NCI-H748 (cell line): ENCODE results near the gene UBE2H.
"Not testable (repeated sequence)": the region's sequence is repeated elsewhere in the genome, so short reads cannot be mapped to it uniquely, and the experiment has no call there.

Experiments
- DNase-seq: peaks from one replicate; lab custom pipeline; 2025; ENCODE audit not compliant: unreplicated experiment; lab: John Stamatoyannopoulos, UW

Gene UBE2H

DNA sequence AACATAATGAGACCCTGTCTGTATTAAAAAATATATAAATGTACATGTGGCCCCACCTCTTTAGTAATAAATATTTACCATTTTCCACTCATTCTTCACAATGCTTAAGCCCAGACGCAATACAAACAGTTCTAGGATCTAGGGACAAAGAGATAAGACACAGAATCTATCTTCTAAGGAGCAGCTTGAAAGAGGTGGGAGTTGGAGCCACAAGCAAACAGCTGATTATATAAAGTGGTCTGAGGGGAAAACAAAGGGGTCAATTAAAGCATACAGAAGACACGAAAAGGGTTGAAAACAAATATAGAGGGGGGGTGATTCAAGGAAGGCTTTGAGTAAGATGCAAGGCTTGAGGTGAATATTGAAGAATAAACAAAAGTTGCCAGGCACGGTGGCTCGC is 43.1 kb downstream of the UBE2H start:
- DNase-seq: no peak

DNA sequence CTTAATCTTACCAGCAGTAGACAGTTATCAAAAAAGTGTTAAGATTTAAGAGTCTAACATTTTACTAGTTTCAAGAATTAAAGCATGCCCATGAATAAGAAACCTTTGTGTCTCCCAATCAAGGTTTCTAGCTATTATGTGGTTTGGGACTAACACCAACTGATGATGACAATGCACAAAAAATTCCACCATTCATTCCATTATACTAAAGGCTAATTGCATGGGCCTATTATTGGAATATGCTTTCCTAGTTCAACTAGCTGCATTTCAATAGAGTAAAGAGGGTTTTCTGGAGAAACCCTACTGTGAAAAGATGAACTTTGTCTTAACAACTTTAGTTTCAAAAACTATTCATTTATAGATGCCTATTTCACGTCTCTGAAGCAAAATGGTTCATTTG is 44.6 kb downstream of the UBE2H start:
- DNase-seq: no peak

DNA sequence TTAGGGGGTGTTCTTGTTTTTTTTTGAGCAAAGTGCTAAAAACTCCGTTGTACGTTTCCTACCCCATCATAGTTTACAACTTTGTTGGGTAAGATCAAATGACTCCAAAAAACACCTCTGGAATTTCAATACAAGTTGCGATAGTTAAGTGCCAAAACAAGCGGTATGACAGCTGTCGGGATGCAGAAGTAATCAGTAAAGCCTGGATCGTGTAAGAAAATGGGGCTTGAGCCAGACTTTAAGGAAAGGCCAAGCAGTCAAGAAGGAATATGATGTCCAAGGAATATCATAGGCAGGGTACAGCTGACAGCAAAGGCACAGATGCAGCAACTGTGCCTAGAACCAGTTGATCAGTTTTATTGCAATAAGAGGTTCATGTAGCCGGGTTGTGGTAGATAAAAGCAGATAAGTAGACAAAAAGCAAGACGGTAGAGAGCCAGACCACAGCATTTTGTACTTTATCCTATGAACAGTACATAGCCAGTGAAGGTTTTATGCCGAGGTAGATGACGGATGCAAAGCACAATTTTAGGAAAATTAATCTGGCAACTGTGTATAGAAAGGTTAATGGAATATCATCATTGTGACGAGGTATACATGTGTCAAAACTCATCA is 45.5 kb downstream of the UBE2H start:
- DNase-seq: no peak

DNA sequence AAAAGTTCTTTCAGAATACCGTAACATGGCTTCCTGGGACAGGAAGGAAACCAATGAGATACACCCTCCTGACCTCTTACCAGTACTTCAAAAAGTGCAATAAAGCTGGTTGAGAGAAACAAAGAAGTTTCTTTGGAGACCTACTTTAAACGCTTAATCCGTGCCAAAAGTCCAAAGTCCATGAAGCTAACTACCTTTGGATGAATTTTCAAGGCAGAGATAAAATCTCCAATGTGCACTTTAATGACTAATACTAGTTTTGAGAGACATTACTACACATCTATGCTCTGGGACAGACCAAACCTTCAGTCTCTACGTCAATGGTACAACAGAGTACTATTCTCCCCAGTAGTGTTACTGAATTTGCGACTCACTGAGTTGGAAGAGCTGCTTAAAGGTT is 46.1 kb downstream of the UBE2H start:
- DNase-seq: no peak

DNA sequence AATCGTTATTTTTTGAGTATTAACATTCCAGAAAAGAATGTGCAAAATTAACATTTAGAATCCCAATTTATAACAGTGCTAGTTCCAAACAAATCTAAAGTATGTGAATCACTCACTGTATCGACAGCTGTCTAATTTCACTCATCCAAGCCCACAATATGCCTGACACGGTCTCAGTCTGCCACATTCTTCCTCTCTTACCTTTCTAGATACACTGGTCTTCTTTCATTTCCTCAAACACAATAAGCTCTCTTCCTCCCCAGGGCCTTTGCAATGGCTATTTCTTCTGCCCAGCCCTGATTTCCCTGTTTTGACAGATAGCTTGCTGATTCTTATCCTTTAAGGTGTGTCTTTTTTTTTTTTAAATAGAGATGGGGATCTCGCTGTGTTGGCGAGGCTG is 48.8 kb downstream of the UBE2H start:
- DNase-seq: no peak

DNA sequence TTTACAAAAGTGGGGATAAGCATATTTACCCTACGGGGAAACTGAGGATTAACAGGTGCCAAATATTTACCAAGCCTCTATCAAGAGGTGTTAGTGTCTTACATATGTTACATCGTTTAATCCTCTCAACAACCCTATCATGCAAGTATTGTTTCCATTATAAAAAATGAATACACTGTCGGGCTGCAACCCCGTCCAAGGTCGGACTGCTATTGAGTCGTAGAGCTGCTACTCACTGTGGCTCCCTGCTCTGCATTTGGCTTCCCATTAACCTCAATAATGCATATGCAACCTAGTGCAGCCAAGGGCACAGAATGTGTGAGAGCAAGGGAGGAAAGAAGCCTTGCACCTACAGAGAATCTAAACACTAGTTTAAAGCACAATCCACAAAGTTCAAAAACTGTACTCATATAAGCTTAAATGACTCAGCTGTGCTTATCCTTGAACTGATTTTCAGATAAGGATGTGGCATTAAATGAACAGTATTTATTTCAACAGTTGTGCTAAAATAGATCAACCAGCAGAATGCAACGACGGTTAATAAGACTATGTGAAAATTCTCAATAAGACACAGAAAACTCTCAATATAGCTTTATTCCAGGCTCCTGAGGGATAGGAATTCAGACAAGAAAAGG is 49.9 kb downstream of the UBE2H start:
- DNase-seq: no peak

DNA sequence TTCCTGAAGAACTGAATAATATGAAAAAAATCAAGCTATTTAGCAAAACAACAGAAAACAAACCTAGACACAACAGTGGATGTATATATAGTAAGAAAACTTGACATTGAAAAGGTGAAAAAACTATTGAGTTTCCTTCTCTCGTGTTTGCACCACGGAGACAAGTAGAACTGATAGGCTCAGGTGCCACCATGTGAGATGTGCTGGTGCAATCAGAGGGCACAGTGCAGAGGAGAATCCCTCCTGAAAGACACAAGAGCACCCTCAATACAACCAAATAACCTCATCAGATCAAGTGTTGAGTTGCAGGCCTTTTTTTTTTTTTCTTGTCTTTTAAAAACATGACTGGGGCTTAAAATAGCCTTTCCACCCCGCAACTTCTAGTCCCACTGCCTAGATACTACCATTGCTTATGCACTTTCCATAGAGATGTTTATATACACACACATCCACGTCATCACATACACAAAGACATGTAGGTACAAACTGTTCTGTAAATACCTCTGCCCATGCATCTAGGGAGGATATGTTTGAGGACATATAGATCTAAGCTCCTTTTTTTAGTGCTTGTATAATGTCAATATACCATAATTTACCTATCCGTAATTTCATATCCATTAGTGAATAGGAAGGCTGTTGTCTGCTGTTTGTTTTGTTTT is 54.1 kb downstream of the UBE2H start:
- no peak for DNase-seq

DNA sequence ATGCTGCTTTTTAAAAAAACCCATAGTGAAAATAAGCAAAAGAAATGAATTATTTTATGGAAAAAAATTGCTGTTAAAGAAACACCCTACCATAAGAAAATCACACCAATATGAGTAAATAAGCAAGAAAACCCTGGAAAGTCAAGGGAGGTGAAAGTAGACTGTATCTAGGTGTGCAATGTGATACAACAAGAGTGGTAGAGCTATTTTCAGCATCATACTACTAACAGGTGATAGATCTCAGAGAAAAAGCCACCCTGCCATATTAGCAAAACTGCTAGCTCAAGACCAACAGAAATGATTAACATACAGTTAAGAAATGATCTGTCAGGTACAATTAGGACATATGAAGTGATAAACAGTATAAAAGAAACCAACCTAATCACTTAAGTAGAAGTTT is 54.8 kb downstream of the UBE2H start:
- DNase-seq: no peak

DNA sequence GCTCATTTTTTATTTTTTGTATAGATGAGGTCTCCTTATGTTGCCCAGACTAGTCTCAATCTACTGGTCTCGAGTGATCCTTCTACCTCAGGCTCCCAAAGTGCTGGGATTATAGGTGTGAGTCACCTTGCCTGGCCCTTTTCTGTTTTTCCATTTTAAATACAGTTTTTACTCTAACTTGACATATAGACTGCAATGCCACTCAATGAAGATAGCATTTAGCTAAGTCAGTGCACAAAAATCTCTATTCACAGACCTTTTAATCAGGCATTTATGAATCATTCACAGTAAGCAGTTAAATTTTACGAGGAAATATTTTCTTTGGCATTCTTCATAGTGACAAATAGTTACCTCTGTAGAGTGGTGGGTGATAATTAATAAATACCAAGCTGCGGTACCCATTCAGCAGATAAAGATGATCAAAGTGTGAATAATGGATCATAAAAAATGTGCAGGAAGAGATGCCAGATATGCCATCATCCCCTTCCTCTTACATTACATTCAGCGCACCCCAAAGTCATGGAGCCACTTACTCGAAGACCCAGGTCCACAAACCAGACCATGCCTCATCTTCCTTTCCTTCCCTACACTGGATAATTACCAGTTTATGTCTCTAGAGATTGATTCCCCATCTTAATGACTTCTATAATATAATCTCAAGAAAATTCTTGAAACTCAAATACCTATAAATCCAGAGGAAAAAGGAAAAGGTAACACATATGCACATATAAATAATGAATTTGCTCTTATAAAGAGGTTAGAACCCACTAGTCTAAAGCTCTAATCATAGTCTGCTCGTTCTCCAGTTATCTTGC is 56.0 kb downstream of the UBE2H start:
- no peak for DNase-seq

DNA sequence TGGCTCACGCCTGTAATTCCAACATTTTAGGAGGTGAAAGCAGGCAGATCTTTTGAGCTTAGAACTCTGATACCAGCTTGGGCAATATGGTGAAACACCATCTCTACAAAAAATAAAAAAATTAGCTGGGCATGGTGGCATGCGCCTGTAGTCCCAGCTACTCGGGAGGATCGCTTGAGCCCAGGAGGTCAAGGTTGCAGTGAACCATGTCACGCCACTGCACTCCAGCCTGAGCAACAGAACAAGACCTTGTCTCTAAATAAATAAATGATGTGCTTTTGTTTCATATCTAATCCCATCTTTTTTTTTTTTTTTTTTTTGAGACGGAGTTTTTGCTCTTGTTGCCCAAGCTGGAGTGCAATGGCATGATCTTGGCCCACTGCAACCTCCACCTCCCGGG is 58.6 kb downstream of the UBE2H start:
- DNase-seq: not testable (repeated sequence)

DNA sequence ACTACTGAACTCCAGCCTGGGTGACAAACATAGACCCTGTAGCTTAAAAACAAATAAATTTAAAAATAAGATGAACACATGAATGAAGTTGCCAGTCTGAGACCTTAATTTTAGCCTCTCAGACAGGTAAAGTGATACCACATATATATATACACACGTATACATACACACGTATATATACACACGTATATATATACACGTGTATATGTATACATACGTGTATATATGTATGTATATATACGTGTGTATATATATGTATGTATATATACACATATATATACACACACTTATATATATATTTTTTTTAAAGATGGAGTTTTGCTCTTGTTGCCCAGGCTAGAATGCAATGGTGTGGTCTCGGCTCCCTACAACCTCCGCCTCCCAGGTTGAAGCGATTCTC is 62.7 kb downstream of the UBE2H start:
- no peak for DNase-seq

DNA sequence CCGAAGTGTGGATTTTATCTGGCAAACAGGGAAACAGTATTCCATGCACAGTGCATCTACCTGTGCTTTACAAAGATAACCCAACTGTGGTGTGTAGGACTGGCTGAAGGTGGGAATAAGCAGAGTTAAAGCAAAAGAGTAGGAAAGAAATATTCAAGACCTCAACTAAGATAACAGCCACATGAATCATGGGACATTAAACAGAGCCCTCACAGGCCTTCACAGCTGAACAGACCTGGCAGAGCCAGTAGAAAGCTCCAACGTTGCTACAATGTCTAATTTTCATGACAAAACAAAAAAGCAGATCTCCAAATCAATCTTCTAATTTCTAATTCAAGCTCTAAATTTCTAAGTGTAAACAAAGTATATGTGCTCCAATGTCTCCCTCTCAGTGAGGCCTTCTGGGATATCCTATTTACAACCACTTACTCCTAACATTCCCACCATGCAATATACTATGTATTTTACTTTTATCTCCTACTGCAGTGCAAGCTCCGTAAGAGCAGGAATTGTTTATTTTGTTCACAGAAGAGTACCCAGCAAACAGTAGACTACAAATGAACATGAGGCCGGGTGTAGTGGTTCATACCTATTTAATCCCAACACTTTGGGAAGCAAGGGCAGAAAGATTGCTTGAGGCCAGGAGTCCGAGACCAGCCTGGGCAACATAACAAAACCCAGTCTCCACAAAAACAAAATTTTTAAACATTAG is 63.5 kb downstream of the UBE2H start:
- no peak for DNase-seq

DNA sequence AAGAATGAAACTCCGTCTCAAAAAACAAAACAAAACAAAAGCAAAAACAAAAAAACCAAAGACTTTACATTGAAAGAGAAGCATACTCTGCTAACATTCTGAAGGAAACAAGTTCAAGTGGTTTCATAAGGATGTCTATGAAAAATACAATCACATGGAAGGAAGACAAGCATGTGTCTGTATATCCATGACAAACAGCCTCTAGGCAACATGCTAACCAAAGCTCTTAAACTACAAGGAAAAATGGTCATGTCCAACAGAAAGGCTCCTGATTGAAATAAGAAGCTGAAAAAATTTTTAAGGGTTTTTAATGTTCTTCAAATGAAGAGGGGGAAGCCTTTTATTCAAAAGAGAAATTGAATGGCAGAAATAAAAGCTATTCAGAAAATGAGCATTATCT is 64.9 kb downstream of the UBE2H start:
- no peak for DNase-seq

DNA sequence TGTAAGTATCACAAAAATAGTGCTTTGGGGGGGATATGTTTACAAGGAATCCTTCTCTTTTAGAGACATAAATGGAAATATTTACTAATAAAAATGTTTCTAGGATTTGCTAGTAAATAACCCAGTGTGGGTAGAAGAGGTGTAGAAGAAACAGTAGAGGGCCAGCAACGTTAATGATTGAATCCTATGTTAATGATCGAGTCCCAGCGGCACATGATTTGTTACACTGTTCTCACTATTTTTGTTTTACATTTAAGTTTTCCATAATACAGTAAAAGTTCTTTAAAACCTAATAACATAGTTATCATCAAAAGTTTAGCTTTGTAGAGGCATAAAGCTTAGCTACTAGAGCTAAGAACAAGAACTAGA is 66.0 kb downstream of the UBE2H start:
- DNase-seq: no peak

DNA sequence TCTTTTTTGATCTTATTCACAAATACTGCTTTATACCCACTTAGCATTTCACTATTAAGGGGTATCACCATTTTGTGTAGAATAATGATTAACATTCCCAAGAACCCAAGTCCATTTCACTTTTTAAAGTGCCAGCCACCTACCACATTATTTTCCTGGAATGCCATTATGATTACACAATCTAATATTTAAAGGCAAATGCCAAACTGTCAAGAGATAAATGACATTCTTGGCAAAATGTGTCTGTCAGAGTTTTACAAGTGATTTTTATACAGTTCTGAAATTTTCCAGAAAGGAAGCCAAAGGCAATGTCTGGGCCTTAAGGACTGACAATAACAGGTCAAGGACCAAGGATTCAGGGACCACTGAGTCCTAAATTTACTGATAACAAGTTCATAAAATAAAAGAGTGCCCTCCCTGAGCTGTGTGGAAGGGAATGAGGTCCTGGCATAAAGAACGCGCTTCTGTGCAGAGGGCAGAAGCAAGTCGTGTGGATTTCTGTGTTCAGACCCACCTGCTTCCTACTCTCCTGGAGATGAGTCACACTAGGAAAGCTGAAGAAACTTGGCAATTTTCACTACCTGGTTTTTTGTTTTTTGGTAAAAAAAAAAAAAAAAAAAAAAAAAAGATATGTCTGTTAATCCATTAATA is 66.5 kb downstream of the UBE2H start:
- no peak for DNase-seq

DNA sequence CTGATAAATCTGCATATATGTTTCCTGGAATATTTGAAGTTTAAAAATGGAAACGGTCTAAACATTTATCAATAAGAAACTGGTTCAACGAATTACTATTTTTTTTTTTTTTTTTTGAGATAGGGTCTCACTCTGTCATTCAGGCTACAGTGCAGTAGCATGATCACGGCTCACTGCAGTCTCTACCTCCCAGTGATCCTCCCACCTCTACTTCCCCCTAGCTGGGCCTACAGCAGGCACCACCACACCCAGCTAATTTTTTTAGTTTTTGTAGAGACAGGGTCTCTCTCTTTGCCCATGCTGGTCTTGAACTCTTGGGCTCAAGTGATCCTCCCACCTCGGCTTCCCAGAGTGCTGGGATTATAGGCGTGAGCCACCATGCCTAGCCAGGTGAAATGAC is 68.3 kb downstream of the UBE2H start:
- DNase-seq: no peak

DNA sequence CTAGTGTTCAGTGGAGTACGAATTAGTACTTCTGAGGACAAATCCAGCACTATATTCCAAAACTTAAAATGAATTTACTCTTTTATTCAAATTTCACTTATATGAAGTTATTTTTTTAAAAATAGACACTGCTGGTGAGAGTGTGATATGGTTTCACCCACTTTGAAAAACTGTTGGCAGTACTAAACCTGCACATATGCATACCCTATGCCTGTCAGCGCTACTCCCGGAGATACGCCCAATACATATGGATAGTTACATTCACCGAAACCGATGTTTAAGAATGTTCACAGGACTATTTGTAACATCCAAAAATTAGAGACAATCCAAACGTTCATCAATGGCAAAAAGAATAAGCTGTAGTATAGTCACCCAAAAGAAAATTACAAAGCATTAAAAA is 69.6 kb downstream of the UBE2H start:
- DNase-seq: no peak

DNA sequence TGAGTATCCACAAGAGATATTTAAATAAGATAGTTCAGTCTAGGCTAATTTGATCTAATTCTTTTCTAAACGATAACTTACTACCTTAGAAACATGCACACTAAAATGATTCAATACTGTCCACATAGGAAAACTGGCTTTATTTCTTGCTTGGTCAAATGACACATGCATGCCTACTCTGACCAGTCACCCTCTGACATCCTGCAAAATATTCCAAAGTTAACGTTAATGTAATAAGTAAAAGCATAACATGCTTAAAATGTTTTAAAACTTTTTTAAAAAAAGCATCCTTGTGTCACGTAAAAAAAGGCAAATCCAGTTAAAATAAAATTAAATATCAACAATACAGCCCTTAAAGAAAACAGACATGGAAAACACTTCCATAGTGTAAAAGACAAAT is 70.2 kb downstream of the UBE2H start:
- DNase-seq: no peak

DNA sequence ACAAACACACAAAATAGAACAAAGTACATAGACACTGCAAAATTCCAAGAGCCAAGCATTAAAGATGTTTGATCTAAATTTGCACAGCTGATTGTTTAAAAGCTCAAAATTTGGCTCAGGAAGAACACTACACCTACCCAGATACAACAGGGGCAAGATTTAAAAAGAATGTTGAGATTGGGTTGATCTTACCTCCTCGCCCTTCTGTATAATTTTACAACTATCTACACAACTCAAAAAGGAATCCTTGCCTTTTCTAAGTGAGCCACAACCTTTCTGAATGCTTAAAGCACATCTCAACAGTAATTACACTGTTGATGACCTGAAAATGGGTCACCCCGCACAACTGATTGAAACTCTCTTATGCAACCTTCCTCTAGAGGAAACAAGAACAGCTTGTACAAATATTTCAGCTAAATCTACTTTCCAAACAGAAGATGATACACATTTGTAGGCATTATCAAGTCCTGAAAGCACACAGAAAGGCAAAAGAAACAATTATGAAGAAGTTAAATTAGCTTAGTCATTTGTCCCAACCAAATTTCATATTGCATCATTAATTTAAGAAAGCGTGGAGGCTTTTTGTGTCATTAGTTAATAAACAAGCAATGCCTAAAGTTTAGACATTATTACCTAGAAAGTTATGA is 75.5 kb downstream of the UBE2H start:
- no peak for DNase-seq

DNA sequence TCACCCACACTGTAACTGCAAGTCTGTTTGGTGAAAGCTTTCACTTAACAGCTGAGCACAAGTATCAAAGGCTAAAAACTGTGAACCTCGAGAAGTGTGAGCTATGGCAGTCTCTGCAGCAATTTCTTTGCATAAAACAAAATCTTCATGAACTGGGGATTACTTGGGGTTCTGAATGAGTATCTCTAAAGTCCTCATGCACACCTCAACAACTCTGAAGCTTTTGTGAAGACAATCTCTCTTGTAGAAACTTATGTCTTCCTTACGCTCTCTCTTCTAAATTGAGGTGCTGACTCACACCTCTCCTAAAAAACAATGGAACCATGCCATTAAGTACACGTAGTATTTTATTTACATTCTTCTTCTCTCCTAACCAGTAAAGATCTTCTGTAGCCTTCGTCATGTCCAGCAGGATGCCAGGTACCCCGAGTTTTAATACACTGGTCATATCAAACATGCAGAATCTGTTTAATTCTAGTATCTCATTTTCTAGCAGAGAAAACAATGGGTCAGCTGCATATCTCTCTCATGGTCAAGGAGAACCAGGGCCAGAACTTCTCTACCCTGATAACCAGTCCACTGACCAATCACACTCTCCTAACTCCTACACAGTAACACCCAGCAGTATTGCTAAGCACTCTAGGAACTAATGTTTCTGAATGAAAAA is 76.9 kb downstream of the UBE2H start:
- no peak for DNase-seq
